GM18511 (cell line): Measurements from ENCODE around the gene RASGRP4.
"Not testable (repeated sequence)": the region's sequence is repeated elsewhere in the genome, so short reads cannot be mapped to it uniquely, and the experiment has no call there.

Source experiments
- ATAC-seq: cut with Tn5 transposase; IDR thresholded peaks from one replicate; pipeline ENCODE4 v1.9.1; 2021; ENCODE audit warnings: mild to moderate bottlenecking, moderate library complexity; ENCODE audit not compliant: unreplicated experiment

RASGRP4 gene

GRCh38 chr19:38417544-38418506, 8.2 kb downstream of the RASGRP4 start:
- no peak for ATAC-seq

GRCh38 chr19:38417146-38417543, 8.9 kb downstream of the RASGRP4 start:
- no peak for ATAC-seq

- no peak for ATAC-seq
Measured at GRCh38 chr19:38413416-38413815, 12.6 kb downstream of the RASGRP4 start.

GRCh38 chr19:38412961-38413360, 13.1 kb downstream of the RASGRP4 start:
- no peak for ATAC-seq

- no peak for ATAC-seq
Measured at GRCh38 chr19:38412491-38412890, 13.5 kb downstream of the RASGRP4 start.

- not testable (repeated sequence) for ATAC-seq
Measured at GRCh38 chr19:38411898-38412297, 14.1 kb downstream of the RASGRP4 start.

- ATAC-seq: no peak
Measured at GRCh38 chr19:38411041-38411712, 14.8 kb downstream of the RASGRP4 start.

GRCh38 chr19:38410407-38410806, 15.6 kb downstream of the RASGRP4 start:
- ATAC-seq: not testable (repeated sequence)

GRCh38 chr19:38409631-38410133, 16.3 kb downstream of the RASGRP4 start:
- ATAC-seq: no peak

- no peak for ATAC-seq
Measured at GRCh38 chr19:38405276-38405675, 20.7 kb downstream of the RASGRP4 start.

- no peak for ATAC-seq
Measured at GRCh38 chr19:38404858-38405257, 21.2 kb downstream of the RASGRP4 start.

- ATAC-seq: peak; percentile 95
Measured at GRCh38 chr19:38402967-38403674, 22.9 kb downstream of the RASGRP4 start, which contains the start of gene FAM98C. TSS of gene FAM98C (plus strand) at chr19:38403093. CDS start at chr19:38403154, 61 bp downstream.

- peak; percentile 10 for ATAC-seq
Measured at GRCh38 chr19:38402623-38402966, 23.4 kb downstream of the RASGRP4 start.

- ATAC-seq: no peak
Measured at GRCh38 chr19:38401148-38401547, 24.9 kb downstream of the RASGRP4 start.

- ATAC-seq: no peak
Measured at GRCh38 chr19:38400361-38400760, 25.7 kb downstream of the RASGRP4 start.

GRCh38 chr19:38399537-38399936, 26.5 kb downstream of the RASGRP4 start:
- no peak for ATAC-seq

GRCh38 chr19:38399081-38399480, 26.9 kb downstream of the RASGRP4 start:
- no peak for ATAC-seq

GRCh38 chr19:38395381-38396114, 30.5 kb downstream of the RASGRP4 start:
- no peak for ATAC-seq

GRCh38 chr19:38394488-38394887, 31.5 kb downstream of the RASGRP4 start:
- ATAC-seq: no peak

GRCh38 chr19:38392707-38393308, 33.2 kb downstream of the RASGRP4 start:
- ATAC-seq: no peak
